ENCODE measurements around the gene PLET1. TPM values are rescaled to one million over a fixed set of nuclear protein-coding genes. Genes with fewer than 3 reads are reported as not detected.

The PLET1 gene
- total RNA-seq, 1 donor, result not detected

DNA sequence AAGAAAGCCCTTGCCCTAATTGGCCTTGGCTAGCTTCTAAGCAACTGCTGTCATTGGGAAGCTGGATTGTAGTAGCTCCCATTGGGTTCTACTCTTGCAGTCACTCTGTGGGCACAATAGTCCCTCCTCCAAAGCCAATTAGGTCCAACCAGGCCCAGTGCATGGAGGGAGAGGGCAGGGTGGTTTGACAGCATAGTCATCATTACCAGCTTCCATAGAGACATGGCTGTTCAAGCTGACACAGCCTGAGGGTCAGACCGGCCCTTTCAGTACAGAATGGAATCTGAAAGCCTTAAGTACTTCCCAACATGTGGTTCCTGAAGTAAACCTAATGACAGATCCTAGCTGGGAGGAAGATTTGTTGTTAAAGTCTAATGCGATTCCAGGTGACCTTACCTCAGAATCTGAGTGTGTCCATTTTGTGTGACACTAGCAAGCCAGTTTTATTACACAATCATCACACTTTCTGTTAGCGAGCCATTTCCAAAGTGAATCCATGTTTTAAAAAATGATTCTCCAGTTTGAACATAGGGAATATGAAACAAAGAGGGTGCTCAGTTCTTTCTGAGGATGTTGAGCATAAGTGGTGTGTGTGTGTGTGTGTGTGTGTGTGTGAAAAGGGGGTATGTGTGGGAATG, 6.9 kb downstream of the PLET1 start:
- no peak overlapping the region for H3K4me3 ChIP-seq (ENCODE audit: low read depth, low read length)
- TF ChIP-seq, protein P1, sequence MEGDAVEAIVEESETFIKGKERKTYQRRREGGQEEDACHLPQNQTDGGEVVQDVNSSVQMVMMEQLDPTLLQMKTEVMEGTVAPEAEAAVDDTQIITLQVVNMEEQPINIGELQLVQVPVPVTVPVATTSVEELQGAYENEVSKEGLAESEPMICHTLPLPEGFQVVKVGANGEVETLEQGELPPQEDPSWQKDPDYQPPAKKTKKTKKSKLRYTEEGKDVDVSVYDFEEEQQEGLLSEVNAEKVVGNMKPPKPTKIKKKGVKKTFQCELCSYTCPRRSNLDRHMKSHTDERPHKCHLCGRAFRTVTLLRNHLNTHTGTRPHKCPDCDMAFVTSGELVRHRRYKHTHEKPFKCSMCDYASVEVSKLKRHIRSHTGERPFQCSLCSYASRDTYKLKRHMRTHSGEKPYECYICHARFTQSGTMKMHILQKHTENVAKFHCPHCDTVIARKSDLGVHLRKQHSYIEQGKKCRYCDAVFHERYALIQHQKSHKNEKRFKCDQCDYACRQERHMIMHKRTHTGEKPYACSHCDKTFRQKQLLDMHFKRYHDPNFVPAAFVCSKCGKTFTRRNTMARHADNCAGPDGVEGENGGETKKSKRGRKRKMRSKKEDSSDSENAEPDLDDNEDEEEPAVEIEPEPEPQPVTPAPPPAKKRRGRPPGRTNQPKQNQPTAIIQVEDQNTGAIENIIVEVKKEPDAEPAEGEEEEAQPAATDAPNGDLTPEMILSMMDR (IDR thresholded peaks at IDR 0.05; ENCODE audit: insufficient read depth, low read depth, low read length), result no peak
- DNase-seq (ENCODE audit: low read depth), result no peak

DNA sequence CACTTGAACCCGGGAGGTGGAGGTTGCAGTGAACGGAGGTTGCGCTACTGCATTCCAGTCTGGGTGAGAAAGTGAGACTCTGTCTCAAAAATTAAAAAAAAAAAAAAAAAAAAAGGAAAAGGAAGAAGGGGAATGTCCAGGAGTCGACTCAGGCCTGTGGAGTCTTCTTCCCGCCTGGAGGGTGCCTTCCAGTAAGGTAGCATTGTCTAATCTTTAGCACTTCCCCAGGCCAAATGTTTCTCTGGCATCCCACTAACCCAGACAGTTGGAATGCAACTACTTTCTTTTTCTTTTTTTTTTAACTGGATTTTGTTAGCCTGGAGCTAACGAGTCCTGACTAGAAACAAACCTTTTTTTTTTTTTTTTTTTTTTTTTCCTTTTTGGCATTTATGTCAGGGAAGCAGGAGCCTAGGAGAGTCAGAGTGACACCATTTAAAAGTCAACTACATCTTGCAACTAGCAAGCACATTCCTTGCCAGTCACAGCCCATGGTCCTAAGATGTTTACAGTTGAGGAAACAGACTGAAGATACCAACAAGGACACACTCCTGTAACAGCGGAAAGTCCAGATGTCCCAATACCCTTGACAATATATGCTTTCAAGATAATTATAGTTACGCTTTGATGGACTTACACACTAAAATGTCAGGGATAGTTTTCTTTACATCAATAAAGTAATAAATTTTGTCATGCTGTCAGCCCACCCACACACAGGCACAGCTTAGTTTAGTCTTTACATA, 10.6 kb downstream of the PLET1 start:
- no peak overlapping the region for H3K4me3 ChIP-seq (ENCODE audit: low read depth, low read length)
- peak; percentile 26 for DNase-seq (ENCODE audit: low read depth)
- TF ChIP-seq, protein P1 (IDR thresholded peaks at IDR 0.05; ENCODE audit: insufficient read depth, low read depth, low read length), result no peak

DNA sequence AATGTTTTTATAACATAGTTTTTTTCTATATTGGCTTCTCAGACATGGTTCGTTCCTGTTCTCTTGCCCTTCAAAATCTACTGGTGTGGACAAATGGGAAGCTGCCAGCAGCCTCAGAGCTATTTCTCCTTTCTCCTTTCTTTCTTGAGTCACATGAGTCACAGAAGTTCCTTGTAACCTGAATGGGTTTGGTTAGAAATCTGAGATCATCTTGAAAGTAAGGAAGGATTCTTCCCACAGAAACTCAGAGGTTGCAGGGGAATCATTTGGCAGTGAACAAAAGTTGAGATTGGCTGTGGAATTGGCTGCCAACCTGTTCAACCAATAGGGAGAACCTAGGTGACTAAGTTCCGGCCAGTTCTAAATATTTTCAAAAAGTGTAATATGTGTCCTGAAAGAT, 12.5 kb downstream of the PLET1 start:
- no peak for DNase-seq (ENCODE audit: low read depth)
- no peak overlapping the region for H3K4me3 ChIP-seq (ENCODE audit: low read depth, low read length)
- TF ChIP-seq, protein P1 (IDR thresholded peaks at IDR 0.05; ENCODE audit: insufficient read depth, low read depth, low read length), result no peak

DNA sequence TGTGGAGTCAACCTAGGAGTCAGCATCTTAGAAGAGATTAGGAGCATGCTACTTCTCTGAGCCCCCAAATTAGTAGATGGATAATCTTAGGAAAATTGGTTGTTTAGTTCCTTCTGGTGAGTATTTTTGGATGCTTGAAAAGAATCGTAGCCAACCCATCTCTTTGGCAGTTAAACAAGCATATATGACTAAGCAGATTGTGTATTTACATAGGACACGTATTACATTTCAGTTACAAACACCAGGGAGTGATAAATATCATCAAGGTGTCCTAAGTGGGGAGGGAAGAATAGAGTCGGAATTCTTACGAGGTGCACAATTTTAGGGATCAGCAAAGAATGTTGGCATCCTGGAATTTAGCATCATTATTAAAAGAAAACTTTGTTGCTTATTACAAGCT, 13.5 kb downstream of the PLET1 start:
- no peak overlapping the region for H3K4me3 ChIP-seq (ENCODE audit: low read depth, low read length)
- DNase-seq (ENCODE audit: low read depth), result no peak
- TF ChIP-seq, protein P1 (IDR thresholded peaks at IDR 0.05; ENCODE audit: insufficient read depth, low read depth, low read length), result no peak

GRCh38 chr11:112241486-112241885, 19.2 kb downstream of the PLET1 start:
- peak; percentile 98 for DNase-seq (ENCODE audit: low read depth)
- H3K4me3 ChIP-seq (ENCODE audit: low read depth, low read length), result no peak overlapping the region
- TF ChIP-seq, protein P1 (IDR thresholded peaks at IDR 0.05; ENCODE audit: insufficient read depth, low read depth, low read length), result no peak

DNA sequence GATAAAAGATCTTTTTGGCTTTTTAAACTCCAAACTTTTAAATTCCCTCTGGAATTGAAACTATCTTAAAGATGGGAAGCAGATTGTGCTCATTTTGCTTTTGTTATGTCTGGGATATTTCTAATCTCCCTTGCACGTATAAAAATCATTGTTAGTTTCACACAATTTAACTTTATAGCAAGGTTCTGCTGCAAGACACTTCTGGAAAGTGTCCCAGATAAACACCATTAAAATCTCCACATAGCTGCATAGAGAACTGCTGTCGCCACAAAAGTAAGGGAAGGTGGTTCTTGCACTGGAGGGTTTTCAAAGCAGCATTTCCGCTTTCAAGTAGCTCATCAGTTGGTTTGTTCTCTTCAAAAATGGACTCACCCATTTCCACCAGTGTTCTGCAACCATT, 22.6 kb downstream of the PLET1 start:
- TF ChIP-seq, protein P1 (IDR thresholded peaks at IDR 0.05; ENCODE audit: insufficient read depth, low read depth, low read length), result no peak
- peak; percentile 69 for DNase-seq (ENCODE audit: low read depth)
- H3K4me3 ChIP-seq (ENCODE audit: low read depth, low read length), result no peak overlapping the region
